Uterus (tissue), 2 donors: ENCODE data around the gene STARD10.

ENCODE experiments used
- POLR2A ChIP-seq, 2 donors: fragments of 450-650 bp; IDR thresholded peaks; one replicate each; pipeline ENCODE4 v1.6.1; 2016; ENCODE audit warnings: antibody characterized with exemption in 2 of 2, mild to moderate bottlenecking in 1 of 2, moderate library complexity in 1 of 2
- TF ChIP-seq, protein P1 (sequence below), 4 experiments: fragments of 200-600 bp in 2 of 4; fragments of 450-650 bp in 2 of 4; sonication (generic) in 2 of 4; IDR thresholded peaks; one replicate each; pipeline ENCODE4 v1.5.1; 2016 to 2019; ENCODE audit warnings: antibody characterized with exemption in 4 of 4, mild to moderate bottlenecking in 2 of 4, moderate library complexity in 1 of 4

DNA sequence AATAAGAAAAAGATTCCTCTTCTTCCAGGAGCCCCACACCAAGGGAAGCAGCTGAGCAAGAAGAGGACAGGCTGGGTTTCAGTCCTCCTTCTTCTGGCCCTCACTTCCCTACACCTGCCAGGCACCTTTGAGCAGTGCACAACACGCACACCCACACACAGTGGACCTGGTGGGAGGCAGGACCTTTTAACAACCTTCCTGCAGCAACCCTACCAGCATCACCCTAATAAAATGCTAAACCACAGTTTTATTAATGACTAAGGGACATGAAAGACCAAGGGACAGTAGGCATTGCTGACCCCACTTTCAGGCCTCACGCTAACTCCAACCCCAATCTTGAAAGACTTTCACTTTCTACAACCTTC is 53.8 kb downstream of the STARD10 start:
- no peak for TF ChIP-seq POLR2A (IDR thresholded peaks at IDR 0.05)
- TF ChIP-seq, protein P1, sequence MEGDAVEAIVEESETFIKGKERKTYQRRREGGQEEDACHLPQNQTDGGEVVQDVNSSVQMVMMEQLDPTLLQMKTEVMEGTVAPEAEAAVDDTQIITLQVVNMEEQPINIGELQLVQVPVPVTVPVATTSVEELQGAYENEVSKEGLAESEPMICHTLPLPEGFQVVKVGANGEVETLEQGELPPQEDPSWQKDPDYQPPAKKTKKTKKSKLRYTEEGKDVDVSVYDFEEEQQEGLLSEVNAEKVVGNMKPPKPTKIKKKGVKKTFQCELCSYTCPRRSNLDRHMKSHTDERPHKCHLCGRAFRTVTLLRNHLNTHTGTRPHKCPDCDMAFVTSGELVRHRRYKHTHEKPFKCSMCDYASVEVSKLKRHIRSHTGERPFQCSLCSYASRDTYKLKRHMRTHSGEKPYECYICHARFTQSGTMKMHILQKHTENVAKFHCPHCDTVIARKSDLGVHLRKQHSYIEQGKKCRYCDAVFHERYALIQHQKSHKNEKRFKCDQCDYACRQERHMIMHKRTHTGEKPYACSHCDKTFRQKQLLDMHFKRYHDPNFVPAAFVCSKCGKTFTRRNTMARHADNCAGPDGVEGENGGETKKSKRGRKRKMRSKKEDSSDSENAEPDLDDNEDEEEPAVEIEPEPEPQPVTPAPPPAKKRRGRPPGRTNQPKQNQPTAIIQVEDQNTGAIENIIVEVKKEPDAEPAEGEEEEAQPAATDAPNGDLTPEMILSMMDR (IDR thresholded peaks at IDR 0.05), result no peak
